Stimulated activated CD4-positive, alpha-beta T cell treated with anti-CD3 and anti-CD28 coated beads, Interleukin-15, amount 100 ng/mL, for 48 hours (primary cell): ENCODE measurements around the gene APPL1.
A peak's percentile ranks its signal among the peaks of the same experiment; 100 is the strongest.

Experiments used
- DNase-seq, 2 donors: peaks; one replicate each; pipeline ENCODE4 v3.0.0-alpha.2; 2020; ENCODE audit warnings: low read depth in 2 of 2

The APPL1 gene, protein sequence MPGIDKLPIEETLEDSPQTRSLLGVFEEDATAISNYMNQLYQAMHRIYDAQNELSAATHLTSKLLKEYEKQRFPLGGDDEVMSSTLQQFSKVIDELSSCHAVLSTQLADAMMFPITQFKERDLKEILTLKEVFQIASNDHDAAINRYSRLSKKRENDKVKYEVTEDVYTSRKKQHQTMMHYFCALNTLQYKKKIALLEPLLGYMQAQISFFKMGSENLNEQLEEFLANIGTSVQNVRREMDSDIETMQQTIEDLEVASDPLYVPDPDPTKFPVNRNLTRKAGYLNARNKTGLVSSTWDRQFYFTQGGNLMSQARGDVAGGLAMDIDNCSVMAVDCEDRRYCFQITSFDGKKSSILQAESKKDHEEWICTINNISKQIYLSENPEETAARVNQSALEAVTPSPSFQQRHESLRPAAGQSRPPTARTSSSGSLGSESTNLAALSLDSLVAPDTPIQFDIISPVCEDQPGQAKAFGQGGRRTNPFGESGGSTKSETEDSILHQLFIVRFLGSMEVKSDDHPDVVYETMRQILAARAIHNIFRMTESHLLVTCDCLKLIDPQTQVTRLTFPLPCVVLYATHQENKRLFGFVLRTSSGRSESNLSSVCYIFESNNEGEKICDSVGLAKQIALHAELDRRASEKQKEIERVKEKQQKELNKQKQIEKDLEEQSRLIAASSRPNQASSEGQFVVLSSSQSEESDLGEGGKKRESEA

DNA sequence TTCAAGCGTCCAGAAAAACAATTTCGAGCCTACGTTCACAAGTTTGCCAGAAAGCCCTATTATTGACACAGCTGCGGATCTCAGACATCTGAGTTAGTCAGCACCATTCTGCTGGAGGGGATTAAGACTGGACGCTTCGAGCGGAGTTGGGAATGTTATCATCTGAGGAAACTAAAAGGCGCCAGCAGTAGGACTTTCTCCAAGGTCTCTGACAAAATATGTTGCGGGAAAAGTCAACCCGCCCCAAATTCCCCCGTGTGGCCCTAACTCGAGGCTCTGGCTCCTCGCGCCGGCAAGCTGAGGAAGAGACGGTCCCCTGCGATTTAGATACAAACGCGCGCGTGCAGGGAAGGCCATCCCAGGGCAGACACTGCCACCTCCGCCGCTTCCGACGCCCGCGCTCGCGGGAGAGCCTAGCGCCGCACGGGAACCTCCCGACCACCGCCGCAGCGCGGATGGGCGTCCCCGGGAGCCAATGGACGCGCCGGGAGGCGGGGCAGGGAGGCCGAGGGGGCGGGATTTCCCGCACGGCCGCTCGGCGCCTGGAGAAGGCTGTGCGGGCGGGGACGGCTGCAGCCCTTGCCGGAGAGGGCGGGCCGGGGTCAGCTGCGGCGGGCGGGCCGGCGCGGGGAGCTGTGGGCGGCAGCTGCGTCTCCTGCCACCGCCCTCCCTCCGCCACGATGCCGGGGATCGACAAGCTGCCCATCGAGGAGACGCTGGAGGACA lies at the start of gene APPL1:
TSS of gene APPL1 (plus strand) at position 526 of the 726 bp plus-strand sequence. CDS start at position 681, 155 bp downstream.
- peak; percentile 74 to 87 for DNase-seq

- no peak for DNase-seq
Measured at GRCh38 chr3:57179580-57180410, 47.7 kb upstream of the APPL1 start.

- no peak for DNase-seq
Measured at GRCh38 chr3:57184526-57184925, 43.0 kb upstream of the APPL1 start.

GRCh38 chr3:57192028-57192427 lies 35.5 kb upstream of the APPL1 start:
- no peak for DNase-seq

DNA sequence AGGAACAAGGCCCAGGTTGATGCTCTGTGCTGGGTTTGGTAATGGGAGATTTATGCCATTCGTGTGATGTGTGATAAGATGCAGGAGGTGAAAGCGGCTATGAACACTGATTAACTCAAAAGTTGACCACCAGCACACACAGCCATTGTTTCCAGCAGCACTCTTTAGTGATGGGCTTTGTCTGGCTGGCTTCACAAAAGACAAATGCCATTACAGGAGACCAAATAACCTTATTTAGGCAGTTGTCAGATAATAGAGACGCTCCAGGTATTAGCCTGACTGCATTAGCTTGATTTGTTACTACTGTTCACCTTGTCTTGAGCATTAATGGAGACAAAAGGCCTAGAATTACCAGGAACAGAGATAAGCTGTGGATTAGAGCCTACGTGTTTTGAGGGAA lies 32.9 kb upstream of the APPL1 start:
- no peak for DNase-seq

DNA sequence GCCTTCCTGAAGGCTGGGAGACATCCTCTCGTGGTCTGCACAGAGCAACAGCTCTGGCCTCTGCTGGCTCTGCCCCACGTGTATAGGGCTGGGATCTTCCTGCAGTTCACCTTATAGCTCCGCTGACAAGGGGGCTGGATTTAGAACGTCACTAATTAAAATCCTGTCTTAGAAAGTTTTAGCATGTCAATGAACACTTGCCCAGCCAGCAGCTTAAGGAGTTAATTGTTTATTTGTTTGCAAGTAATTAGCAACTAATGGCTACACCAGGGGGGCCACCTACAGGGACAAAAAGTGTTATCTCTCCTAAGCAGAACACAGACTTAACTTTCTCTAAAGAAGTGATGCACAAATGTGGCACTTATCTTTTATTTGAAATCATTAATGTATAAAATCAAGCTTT lies 27.6 kb upstream of the APPL1 start, which contains the start of gene HESX1:
TSS of gene HESX1 (minus strand) at position 84 of the 403 bp plus-strand sequence. CDS start at position 24, 60 bp downstream.
- DNase-seq, result no peak

DNA sequence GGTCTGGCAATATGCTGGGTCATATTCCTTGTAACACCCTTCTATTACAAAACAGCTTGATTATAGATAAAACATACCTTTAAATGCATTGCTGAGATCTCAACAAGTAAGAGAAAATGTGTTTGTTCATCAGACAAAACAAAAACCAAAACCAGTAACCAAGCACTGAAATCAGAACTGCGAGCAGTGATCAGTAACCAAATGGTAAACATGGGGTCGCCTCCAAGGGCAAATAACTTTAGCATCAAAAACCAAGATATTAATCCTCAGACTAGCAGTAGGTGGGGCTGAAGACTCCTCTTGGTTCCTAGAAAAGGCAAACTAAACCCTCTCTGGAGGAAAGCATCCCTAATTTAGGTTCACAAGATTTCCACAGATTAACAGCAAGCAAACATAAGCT lies 21.1 kb upstream of the APPL1 start:
- DNase-seq, result no peak

DNA sequence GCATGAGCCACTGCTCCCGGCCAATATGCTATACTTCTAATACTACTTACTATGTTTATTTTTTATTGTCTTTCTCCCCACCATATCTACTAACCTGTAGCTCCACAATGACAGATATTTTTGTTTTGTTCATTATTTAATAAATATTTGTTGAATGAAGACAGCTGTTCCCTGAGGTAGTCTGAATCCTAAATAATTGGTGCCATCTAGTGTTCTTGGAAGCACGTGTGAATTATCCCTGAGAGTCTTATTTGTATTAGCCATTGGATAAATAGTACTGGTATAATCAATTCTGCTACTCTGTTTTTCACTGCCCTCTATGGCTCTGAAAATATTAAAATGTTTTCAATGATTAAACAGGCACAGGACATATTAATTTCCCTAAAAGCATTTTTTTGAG lies 5.6 kb upstream of the APPL1 start:
- no peak for DNase-seq

- no peak for DNase-seq
Measured at GRCh38 chr3:57224856-57225255, 2.7 kb upstream of the APPL1 start.

DNA sequence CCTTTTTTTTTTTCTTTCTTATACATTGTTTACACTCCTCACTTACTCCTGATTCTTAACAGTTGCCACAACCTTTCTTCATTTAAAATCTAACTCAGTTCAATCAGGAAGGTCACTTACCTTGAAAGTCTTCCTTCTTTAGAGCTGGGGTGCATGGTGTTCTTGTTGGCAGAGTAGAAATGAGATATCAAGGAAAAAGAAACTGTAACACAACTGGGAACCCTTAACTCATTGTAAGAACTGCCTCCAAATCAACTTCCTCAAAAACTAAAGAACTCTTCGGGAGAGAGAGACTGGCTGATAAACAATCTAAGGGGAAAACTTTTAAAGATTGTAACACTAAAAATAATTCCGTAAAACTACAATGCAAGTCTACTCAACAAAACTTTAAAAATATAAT lies 1.4 kb upstream of the APPL1 start:
- no peak for DNase-seq

DNA sequence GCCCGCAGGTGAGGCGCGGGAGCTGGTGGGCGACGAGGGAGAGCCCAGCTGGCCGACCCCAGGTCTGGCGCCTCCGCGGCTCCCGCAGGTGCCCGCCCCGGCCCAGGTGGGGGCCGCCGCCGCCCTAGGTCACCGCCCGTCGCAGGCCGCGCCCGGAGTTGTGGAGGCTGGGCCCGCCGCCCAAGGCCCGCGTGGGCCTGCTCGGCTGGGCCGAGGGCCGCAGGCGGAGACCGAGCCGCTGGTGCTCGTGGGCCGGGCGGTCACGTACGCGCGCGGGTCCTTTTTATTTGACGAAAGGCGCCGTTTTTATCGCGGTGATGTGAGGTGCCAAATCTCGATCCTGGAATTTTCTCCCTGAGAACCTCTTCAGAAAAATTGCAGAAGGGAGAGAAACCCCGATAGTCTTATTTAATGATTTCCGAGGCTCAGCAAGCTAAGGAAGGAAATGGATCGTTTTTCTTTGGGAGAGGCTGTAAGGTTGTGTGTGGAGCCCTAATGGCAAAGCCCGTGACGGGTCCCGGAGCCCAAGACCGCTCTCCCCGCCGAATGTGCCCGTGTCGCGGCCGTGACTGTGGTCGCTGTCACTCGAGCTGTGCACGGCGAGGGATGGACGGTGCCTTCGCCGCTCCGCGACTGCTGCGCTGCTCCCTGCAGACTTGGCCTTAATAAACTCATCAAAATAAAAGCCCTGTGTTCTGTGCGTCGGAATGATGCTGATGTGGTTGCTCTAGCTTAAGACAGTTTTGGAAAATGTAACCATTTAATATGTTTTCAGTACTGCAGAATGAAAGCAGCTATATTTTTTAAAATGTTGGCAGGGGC lies 612 bp downstream of the APPL1 start:
- DNase-seq, result peak; percentile 5 to 25

DNA sequence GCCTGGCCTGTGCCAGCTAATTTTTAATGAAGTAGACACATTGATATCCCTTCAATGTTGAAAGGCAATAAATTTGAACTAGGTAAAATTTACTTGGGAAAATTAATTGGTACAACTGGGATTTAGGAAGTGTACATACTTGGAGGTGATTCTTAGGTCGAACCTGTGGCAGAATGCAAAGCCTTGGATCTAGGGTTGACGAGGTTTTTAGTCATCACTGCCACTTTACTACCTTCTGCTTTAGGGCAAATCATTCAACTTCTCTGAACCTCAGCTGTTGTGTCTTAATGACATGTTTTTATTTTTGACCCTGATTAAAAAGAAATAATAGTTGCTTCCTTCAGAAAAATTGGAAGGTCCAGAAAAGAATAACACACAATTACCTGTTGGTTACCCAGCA lies 2.5 kb downstream of the APPL1 start:
- no peak for DNase-seq

DNA sequence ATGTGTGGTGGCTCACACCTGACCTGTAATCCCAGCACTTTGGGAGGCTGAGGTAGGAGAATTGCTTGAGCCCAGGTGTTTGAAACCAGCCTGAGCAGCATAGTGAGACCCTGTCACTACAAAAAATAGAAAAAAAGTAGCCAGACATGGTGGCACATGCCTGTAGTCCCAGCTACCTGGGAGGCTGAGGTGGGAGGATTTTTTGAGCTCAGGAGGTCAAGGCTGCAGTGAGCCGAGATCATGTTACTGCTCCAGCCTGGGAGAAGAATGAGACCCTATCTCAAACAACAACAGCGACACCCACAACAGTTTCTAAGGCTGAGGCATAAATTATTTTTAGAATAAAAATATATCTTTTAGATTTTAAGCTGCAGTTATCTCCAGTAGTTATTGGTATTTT lies 6.3 kb downstream of the APPL1 start:
- no peak for DNase-seq

DNA sequence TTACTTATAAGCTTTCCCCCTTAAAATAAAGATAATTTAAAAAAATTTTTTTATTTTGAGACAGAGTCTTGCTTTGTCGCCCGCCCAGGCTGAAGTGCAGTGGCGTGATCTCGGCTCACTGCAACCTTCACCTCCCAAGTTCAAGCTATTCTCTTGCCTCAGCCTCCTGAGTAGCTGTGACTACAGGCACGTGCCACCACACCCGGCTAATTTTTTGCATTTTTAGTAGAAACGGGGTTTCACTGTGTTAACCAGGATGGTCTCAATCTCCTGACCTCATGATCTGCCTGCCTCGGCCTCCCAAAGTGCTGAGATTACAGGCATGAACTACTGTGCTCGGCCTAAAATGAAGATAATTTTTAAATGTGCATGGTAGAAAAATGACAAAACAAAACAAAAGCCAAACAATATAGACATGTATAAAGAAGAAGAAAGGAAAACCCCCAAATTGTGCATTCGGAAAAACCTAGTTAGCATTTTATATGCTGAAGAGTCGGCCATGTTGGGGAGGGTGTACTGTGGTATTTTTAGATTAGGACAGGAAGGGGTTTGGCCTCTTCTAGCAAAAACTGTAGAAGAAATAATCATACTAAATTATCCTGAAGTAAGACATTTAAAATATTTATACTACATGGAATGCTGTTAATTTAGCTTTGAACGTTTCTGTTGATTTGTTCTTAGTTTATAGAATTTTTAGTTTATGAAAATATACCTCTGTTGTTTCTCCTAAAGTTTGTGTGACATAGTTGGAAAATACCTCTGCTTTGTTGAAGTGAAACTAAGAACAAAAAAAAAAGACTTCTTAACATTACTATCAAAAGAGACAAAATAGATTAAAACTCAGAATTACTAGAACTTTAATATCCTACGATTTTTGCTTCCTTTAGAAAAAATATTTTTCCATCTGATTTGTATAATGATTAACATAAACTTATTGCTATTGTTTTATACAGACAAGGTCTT lies 7.4 kb downstream of the APPL1 start:
- DNase-seq, result no peak

DNA sequence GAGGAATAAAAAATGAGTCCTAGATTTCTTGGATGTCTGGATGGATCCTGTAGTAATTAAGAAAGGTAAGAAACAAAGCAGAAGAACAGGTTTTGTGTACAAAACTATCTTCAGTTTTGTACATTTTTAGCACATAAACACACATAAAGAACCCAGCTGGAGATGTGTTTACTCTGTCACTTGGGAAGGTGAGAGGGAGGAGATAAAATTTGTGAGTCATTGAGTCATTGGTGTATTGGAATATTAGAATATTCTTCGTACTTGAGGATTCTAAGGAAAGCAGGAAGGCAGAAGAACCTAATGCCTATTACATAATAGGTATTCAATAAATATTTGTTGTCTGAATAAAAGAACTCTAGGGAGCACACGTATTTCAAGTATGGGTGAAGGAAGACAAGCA lies 17.4 kb downstream of the APPL1 start:
- DNase-seq, result no peak

DNA sequence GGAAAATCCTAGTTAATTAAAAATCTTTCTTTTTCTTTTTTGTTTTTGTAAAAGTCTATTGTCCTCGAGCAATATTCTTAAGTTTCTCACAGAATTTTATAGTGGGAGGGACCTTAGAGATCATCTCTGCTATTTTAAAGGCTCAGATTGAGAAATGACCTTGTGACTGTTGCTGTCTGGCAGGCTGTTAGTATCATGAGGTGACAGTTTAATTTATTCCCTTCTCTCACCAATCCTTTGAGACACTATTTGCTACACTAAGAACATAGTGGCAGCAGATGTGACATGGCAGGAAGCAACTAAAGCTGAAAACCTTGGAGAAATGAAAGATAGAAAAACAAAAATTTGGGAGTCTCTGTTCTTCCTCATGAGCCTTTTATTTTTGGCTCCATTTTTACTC lies 24.9 kb downstream of the APPL1 start:
- DNase-seq, result no peak

GRCh38 chr3:57256844-57257243 lies 29.3 kb downstream of the APPL1 start:
- DNase-seq, result no peak

- no peak for DNase-seq
Measured at GRCh38 chr3:57257678-57258077, 30.1 kb downstream of the APPL1 start.

GRCh38 chr3:57261119-57261518 lies 33.6 kb downstream of the APPL1 start:
- DNase-seq, result no peak
